Measurements from ENCODE around the gene CREB5. TPM values are rescaled to one million over a fixed set of nuclear protein-coding genes. Genes with fewer than 3 reads are reported as not detected.

CREB5 gene
- total and polyA plus RNA-seq, 2 of the 8 experiments (the other 6 are each of a cell fraction or from before 2014, with no cell fraction given), result 2.4 to 2.7 TPM

DNA sequence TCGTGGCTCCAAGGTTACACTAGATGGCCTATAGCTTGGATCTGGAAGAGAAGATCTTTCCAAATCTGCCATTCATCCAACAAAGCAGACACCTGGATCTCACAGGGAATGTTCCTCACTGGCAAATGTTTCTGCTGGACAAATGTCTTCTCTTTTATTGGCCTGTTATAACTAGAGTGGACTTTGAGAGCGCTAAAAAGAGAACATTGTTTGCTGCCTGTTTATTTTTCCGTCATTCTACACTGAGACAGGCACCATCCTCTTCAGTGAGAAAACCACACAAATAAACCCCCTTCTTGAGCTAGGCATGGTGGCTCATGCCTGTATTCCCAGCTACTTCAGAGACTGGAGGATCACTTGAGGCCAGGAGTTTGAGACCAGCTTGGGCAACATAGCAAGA is 206.9 kb downstream of the CREB5 start:
- FAIRE-seq, result no peak
- POLR2A ChIA-PET (ENCODE audit: partially characterized antibody), result no interaction called here

More for the DNA sequence above, 206.9 kb downstream of the CREB5 start:
- Histone ChIP-seq H2BK12ac (ENCODE audit: low read depth, low read length) (no peak overlapping the region), H2AK5ac (ENCODE audit: low read depth, low read length) (no peak overlapping the region), H3K23me2 (ENCODE audit: low read depth, low read length) (no peaks in the 10 kb centered on the region), H3K36me3 (ENCODE audit: control insufficient read depth in 2 of 4, insufficient read depth in 4 of 4, low read length in 3 of 4) (no peaks in the 10 kb centered on the region), H4K91ac (replicated peaks; ENCODE audit: insufficient read length, low read length) (no peak overlapping the region), H3K14ac (ENCODE audit: insufficient read length) (no peak overlapping the region), H2BK20ac (ENCODE audit: low read length) (no peak overlapping the region), H3K4ac (replicated peaks; ENCODE audit: insufficient read length, low read depth, low read length) (no peak overlapping the region), H2BK120ac (replicated peaks; ENCODE audit: low read depth, low read length) (no peak overlapping the region), H3K23ac (ENCODE audit: insufficient read length) (no peak overlapping the region), H3K79me2 (ENCODE audit: control insufficient read depth in 1 of 2, insufficient read depth in 2 of 2, low read length in 2 of 2) (no peaks in the 10 kb centered on the region), H2BK15ac (ENCODE audit: low read length) (no peak overlapping the region), H2AFZ (ENCODE audit: low read length) (no peak overlapping the region), H3K4me3 (ENCODE audit: extremely low read depth in 1 of 4, insufficient read depth in 2 of 4, low read depth in 3 of 4, low read length in 4 of 4) (no peak overlapping the region), H3K4me1 (replicated peaks in 1 of 4; ENCODE audit: control insufficient read depth in 3 of 4, insufficient read depth in 4 of 4, low read length in 3 of 4) (no peaks in the 10 kb centered on the region), H3K9me3 (ENCODE audit: insufficient read depth in 2 of 2, low read depth in 1 of 2, low read length in 1 of 2) (no peaks in the 10 kb centered on the region), H2BK5ac (ENCODE audit: low read depth, low read length) (no peak overlapping the region), H3K79me1 (ENCODE audit: low read depth, low read length) (no peaks in the 10 kb centered on the region), H3K18ac (ENCODE audit: extremely low read depth, low read length) (no peak overlapping the region), H4K8ac (ENCODE audit: extremely low read depth, insufficient read depth, low read length) (no peak overlapping the region), H3K27ac (ENCODE audit: low read depth, low read length) (no peak overlapping the region), H3K4me2 (ENCODE audit: insufficient read depth in 1 of 2, low read depth in 2 of 2, low read length in 2 of 2) (no peak overlapping the region), H3K27me3 (replicated peaks in 1 of 4; ENCODE audit: control insufficient read depth in 3 of 4, extremely low read depth in 1 of 4, insufficient read depth in 3 of 4, low read length in 3 of 4) (peaks cover 0 to 3% (median 0%) of the 10 kb centered on the region in 4 experiments; a peak in 1 of 7 replicates), H3K9ac (replicated peaks in 1 of 4; ENCODE audit: extremely low read depth in 1 of 4, low read depth in 3 of 4, low read length in 3 of 4) (no peak overlapping the region), H4K20me1 (replicated peaks in 1 of 2; ENCODE audit: control insufficient read depth in 1 of 2, insufficient read depth in 2 of 2, low read length in 2 of 2) (no peaks in the 10 kb centered on the region), H4K5ac (ENCODE audit: insufficient read length, low read depth, low read length) (no peak overlapping the region), H3K56ac (replicated peaks; ENCODE audit: insufficient read length, low read depth, low read length) (no peak overlapping the region)
- 86% methylated on average over 3 of the region's 3 CpGs; no CpG with 5 or more reads in 1 of the 2 experiments for WGBS, 2 experiments (ENCODE audit: extremely low coverage in 1 of 2, insufficient coverage in 1 of 2, insufficient read length in 1 of 2, insufficient replicate concordance in 2 of 2, low coverage in 1 of 2, low lambda C conversion rate in 2 of 2, missing lambda C conversion rate in 1 of 2)
- TF ChIP-seq SIRT6 (IDR thresholded peaks at IDR 0.05; ENCODE audit: low read length) (no peak), GTF2F1 (IDR thresholded peaks at IDR 0.05; ENCODE audit: borderline replicate concordance, low read depth, low read length) (no peak), CTBP2 (IDR thresholded peaks at IDR 0.05; ENCODE audit: borderline replicate concordance, insufficient read depth, insufficient read length, low read length) (no peak), CBX8 (IDR thresholded peaks at IDR 0.05; ENCODE audit: borderline replicate concordance, low read depth, low read length) (no peak), BACH1 (IDR thresholded peaks at IDR 0.05; ENCODE audit: low read length) (no peak), FOSL1 (IDR thresholded peaks at IDR 0.05; ENCODE audit: insufficient read depth, low read depth, low read length) (no peak), HDAC2 (IDR thresholded peaks at IDR 0.05; ENCODE audit: borderline replicate concordance in 1 of 2, low read depth in 2 of 2, low read length in 2 of 2) (no peak), EP300 (IDR thresholded peaks at IDR 0.05; ENCODE audit: borderline replicate concordance in 1 of 2, low read depth in 2 of 2, low read length in 2 of 2) (no peak), TEAD4 (IDR thresholded peaks at IDR 0.05; ENCODE audit: low read depth, low read length) (no peak), SP2 (IDR thresholded peaks at IDR 0.05; ENCODE audit: low read length) (no peak)
- TF ChIP-seq, protein P1, sequence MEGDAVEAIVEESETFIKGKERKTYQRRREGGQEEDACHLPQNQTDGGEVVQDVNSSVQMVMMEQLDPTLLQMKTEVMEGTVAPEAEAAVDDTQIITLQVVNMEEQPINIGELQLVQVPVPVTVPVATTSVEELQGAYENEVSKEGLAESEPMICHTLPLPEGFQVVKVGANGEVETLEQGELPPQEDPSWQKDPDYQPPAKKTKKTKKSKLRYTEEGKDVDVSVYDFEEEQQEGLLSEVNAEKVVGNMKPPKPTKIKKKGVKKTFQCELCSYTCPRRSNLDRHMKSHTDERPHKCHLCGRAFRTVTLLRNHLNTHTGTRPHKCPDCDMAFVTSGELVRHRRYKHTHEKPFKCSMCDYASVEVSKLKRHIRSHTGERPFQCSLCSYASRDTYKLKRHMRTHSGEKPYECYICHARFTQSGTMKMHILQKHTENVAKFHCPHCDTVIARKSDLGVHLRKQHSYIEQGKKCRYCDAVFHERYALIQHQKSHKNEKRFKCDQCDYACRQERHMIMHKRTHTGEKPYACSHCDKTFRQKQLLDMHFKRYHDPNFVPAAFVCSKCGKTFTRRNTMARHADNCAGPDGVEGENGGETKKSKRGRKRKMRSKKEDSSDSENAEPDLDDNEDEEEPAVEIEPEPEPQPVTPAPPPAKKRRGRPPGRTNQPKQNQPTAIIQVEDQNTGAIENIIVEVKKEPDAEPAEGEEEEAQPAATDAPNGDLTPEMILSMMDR (IDR thresholded peaks at IDR 0.05; ENCODE audit: control extremely low read depth in 1 of 3, insufficient read depth in 1 of 3, low read depth in 1 of 3, low read length in 3 of 3), result no peak
- DNase-seq (ENCODE audit: low read depth in 1 of 2, low spot score in 2 of 2), result no peak
- CTCF ChIA-PET (ENCODE audit: partially characterized antibody), result interaction anchor here (1.0 to 1.2 kb wide), 3 partner anchors 11 to 234 kb away, joined by 3 to 4 read pairs (median 3); no protein-coding TSS in a partner anchor
